Measurements from ENCODE around the gene FAIM. TPM values are rescaled to one million over a fixed set of nuclear protein-coding genes. Genes with fewer than 3 reads are reported as not detected.
"Not testable (repeated sequence)": the region's sequence is repeated elsewhere in the genome, so short reads cannot be mapped to it uniquely, and the experiment has no call there.

FAIM gene, protein sequence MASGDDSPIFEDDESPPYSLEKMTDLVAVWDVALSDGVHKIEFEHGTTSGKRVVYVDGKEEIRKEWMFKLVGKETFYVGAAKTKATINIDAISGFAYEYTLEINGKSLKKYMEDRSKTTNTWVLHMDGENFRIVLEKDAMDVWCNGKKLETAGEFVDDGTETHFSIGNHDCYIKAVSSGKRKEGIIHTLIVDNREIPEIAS
- total RNA-seq: 1 to 10 TPM; 2.6 to 3.7 TPM

DNA sequence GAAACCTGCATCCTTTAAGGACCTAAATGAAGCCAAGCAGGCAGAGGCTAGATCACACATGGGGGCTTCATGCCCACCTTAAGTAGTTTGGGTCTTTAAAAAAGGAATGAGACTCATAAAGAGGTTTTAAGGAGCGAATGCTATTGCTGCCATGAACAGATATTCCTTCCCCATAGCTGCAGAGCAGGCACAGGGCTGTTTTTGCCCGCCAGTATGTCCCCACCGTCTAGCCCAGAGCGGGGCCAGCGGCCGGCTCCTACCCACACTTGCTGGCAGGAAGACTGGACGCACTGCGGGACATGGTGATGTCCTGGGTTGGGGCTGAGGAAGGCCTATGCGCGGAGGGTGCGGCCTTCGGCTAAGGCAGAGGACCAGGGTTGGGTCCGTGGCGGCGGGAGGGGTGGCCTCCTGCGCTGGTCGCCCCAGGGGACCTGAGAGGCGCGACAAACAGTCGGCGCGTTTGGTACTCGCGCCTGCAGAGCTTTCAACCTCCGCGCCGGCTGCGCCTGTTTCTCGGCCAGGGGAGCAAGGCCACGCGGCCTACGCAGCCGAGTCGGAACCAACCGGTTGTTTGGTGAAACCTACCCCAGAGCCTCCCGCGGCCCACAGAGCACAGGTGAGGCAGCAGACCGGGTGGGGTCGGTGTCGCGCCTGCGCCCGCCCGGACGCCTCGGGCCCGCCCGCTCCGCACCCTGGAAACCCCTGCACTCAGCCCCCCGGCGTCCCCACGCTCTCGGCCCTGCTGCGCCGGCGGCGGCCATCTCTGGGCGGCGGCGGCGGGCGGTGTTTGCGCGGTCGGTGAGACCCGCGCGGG, at the start of gene FAIM:
TSS of gene FAIM (plus strand) at position 450 of the 814 bp plus-strand sequence. CDS start 10,956 bp downstream, outside the sequence.
- Histone ChIP-seq H3K27ac (peak within 1 kb of the TSS; percentile 91 to 94), H3K36me3 (no peaks in the 10 kb centered on the region), H3K4me3 (peak within 1 kb of the TSS; percentile 61 to 87), H3K9me3 (no peaks in the 10 kb centered on the region), H3K4me1 (peaks cover 0 to 12% of the 10 kb centered on the region in 2 donors), H3K27me3 (no peaks in the 10 kb centered on the region)
- DNase-seq (ENCODE audit: low spot score): peak; percentile 77
- TF ChIP-seq, protein P1, sequence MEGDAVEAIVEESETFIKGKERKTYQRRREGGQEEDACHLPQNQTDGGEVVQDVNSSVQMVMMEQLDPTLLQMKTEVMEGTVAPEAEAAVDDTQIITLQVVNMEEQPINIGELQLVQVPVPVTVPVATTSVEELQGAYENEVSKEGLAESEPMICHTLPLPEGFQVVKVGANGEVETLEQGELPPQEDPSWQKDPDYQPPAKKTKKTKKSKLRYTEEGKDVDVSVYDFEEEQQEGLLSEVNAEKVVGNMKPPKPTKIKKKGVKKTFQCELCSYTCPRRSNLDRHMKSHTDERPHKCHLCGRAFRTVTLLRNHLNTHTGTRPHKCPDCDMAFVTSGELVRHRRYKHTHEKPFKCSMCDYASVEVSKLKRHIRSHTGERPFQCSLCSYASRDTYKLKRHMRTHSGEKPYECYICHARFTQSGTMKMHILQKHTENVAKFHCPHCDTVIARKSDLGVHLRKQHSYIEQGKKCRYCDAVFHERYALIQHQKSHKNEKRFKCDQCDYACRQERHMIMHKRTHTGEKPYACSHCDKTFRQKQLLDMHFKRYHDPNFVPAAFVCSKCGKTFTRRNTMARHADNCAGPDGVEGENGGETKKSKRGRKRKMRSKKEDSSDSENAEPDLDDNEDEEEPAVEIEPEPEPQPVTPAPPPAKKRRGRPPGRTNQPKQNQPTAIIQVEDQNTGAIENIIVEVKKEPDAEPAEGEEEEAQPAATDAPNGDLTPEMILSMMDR (IDR thresholded peaks at IDR 0.05): no peak

DNA sequence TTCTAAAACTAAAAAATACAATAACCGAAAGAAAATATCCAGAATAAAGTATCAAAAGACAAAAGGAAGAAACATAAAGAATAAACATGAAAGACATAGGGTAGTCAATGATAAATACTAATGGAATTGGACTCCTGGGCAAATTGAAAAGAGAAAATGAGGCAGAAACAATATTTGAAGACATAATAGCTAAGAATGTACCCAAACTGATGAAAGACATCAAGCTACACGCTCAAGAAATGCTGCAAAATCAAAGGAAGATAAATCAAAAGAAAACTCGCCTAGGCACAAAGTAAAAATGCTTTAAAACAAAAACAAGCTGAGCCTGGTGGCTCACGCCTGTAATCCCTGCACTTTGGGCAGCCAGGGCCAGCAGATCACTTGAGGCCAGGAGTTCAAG, 49.4 kb upstream of the FAIM start:
- H3K27ac ChIP-seq: no peak overlapping the region
- no peaks in the 10 kb centered on the region for H3K36me3 ChIP-seq
- no peak for DNase-seq (ENCODE audit: low spot score)
- H3K9me3 ChIP-seq: peaks cover 0 to 20% of the 10 kb centered on the region in 2 donors
- no peaks in the 10 kb centered on the region for H3K4me1 ChIP-seq
- H3K4me3 ChIP-seq: no peak overlapping the region
- TF ChIP-seq, protein P1 (IDR thresholded peaks at IDR 0.05): no peak
- no peaks in the 10 kb centered on the region for H3K27me3 ChIP-seq

DNA sequence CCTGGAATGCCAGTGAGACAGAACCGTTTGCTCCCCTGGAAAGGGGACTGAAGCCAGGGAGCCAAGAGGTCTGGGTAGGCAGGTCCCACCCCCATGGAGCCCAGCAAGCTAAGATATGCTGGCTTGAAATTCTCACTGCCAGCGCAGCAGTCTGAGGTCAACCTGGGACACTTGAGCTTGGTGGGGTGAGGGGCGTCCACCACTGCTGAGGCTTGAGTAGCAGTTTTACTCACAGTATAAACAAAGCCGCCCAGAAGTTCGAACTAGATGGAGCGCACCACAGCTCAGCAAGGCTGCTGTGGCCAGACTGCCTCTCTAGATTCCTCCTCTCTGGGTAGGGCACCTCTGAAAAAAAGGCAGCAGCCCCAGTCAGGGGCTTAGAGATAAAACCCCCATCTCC, 48.1 kb upstream of the FAIM start:
- no peak for DNase-seq (ENCODE audit: low spot score)
- Histone ChIP-seq H3K27me3 (no peaks in the 10 kb centered on the region), H3K27ac (no peak overlapping the region), H3K36me3 (no peaks in the 10 kb centered on the region), H3K9me3 (peaks cover 0 to 20% of the 10 kb centered on the region in 2 donors), H3K4me3 (no peak overlapping the region), H3K4me1 (no peaks in the 10 kb centered on the region)
- TF ChIP-seq, protein P1 (IDR thresholded peaks at IDR 0.05): no peak

DNA sequence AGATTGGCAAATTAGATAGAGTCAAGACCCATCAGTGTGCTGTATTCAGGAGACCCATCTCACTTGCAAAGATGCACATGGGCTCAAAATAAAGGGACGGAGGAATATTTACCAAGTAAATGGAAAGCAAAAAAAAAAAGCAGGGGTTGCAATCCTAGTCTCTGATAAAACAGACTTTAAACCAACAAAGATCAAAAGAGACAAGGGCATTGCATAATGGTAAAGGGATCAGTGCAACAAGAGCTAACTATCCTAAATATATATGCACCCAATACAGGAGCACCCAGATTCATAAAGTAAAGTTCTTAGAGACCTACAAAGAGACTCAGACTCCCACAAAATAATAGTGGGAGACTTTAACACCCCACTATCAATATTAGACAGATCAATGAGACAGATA, 45.7 kb upstream of the FAIM start:
- H3K4me3 ChIP-seq; H3K4me1 ChIP-seq; DNase-seq (ENCODE audit: low spot score); H3K36me3 ChIP-seq; H3K27me3 ChIP-seq; H3K27ac ChIP-seq: not testable (repeated sequence)
- peaks cover 0 to 20% of the 10 kb centered on the region in 2 donors for H3K9me3 ChIP-seq

DNA sequence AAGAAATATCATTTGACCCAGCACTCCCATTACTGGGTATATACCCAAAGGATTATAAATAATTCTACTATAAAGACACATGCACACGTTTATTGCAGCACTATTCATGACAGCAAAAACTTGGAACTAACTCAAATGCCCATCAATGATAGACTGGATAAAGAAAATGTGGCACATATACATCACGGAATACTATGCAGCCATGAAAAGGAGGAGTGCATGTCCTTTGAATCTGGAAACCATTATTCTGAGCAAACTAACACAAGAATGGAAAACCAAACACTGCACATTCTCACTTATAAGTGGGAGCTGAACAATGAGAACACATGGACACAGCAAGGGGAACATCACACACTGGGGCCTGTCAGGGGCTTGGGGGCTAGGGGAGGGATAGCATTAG, 42.3 kb upstream of the FAIM start:
- not testable (repeated sequence) for H3K27me3 ChIP-seq; H3K36me3 ChIP-seq; DNase-seq (ENCODE audit: low spot score); H3K4me3 ChIP-seq; H3K9me3 ChIP-seq; H3K4me1 ChIP-seq; H3K27ac ChIP-seq

DNA sequence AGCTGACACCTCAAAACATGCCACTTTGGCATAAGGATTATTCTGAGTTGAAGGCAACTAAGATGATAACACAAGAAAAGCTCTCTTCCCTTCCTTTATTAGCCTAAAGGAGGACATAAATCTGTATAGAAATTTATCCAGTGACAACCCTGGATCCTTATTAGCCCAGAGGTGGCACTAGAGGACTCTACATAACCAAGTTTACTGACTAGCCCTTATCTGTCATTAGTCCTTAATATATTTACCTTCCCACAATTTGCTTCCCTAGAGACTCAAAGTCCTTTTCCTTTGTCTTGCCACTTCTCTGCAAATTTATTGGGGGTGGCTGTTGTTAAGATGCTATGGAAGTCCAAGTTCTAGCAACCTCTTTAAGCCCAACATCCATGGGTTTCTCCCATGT, 41.2 kb upstream of the FAIM start:
- Histone ChIP-seq H3K4me1 (no peaks in the 10 kb centered on the region), H3K36me3 (peaks cover 1% of the 10 kb centered on the region), H3K9me3 (no peaks in the 10 kb centered on the region), H3K27me3 (no peaks in the 10 kb centered on the region), H3K27ac (no peak overlapping the region), H3K4me3 (no peak overlapping the region)
- TF ChIP-seq, protein P1 (IDR thresholded peaks at IDR 0.05): no peak
- no peak for DNase-seq (ENCODE audit: low spot score)

Data from right atrium auricular region (tissue), 2 donors.